Loucy (cell line): ENCODE data around the gene ARHGEF10L.

Source experiments
- H2AFZ ChIP-seq: fragments of 200-600 bp; sonication (generic); 2 replicates; pipeline ENCODE4 v1.6.0; 2016; ENCODE audit warnings: antibody characterized with exemption, mild to moderate bottlenecking, low read length, moderate library complexity
- H3F3A ChIP-seq: fragments of 200-600 bp; 2 replicates; pipeline ENCODE4 v1.6.0; 2016; ENCODE audit warnings: antibody characterized with exemption, low read depth, mild to moderate bottlenecking
- H3K27me3 ChIP-seq: fragments of 200-600 bp; sonication (generic); 2 replicates; pipeline ENCODE4 v1.6.1; 2014; ENCODE audit warnings: low read length, mild to moderate bottlenecking; ENCODE audit not compliant: insufficient read depth, poor library complexity, severe bottlenecking
- H3K36me3 ChIP-seq: fragments of 200-600 bp; sonication (generic); 2 replicates; pipeline ENCODE4 v1.6.1; 2016; ENCODE audit warnings: low read length; ENCODE audit not compliant: insufficient read depth
- H3K4me1 ChIP-seq: fragments of 200-600 bp; sonication (generic); 2 replicates; pipeline ENCODE4 v1.5.1; 2014; ENCODE audit warnings: low read length, mild to moderate bottlenecking; ENCODE audit not compliant: insufficient read depth, poor library complexity, severe bottlenecking
- H3K4me2 ChIP-seq: fragments of 200-600 bp; sonication (generic); 2 replicates; pipeline ENCODE4 v1.6.0; 2014; ENCODE audit warnings: antibody characterized with exemption, low read length, low read depth, mild to moderate bottlenecking; ENCODE audit not compliant: poor library complexity, severe bottlenecking
- H3K4me3 ChIP-seq: fragments of 200-600 bp; sonication (generic); 2 replicates; pipeline ENCODE4 v1.5.1; 2014; ENCODE audit warnings: low read length, mild to moderate bottlenecking, mixed read lengths; ENCODE audit not compliant: poor library complexity, severe bottlenecking
- H3K79me2 ChIP-seq: fragments of 200-600 bp; sonication (generic); 2 replicates; pipeline ENCODE4 v1.6.1; 2014; ENCODE audit warnings: low read length; ENCODE audit not compliant: insufficient read depth
- H3K9ac ChIP-seq: fragments of 200-600 bp; sonication (generic); 2 replicates; pipeline ENCODE4 v1.6.0; 2014; ENCODE audit warnings: mild to moderate bottlenecking, low read depth, low read length, moderate library complexity; ENCODE audit not compliant: poor library complexity, severe bottlenecking
- H3K9me2 ChIP-seq: fragments of 200-600 bp; sonication (generic); replicated peaks from 2 replicates; pipeline ENCODE4 v1.6.1; 2016; ENCODE audit warnings: low read depth, low read length, mixed read lengths
- H3K9me3 ChIP-seq: fragments of 200-600 bp; sonication (generic); 2 replicates; pipeline ENCODE4 v1.6.1; 2014; ENCODE audit warnings: mild to moderate bottlenecking, antibody characterized with exemption, low read length, low read depth; ENCODE audit not compliant: insufficient read depth
- H4K20me1 ChIP-seq: fragments of 200-600 bp; sonication (generic); 2 replicates; pipeline ENCODE4 v1.6.0; 2014; ENCODE audit warnings: antibody characterized with exemption, low read length, mild to moderate bottlenecking; ENCODE audit not compliant: insufficient read depth, poor library complexity, severe bottlenecking
- EZH2phosphoT487 ChIP-seq: fragments of 200-600 bp; IDR thresholded peaks from 2 replicates; pipeline ENCODE4 v1.6.1; 2018; ENCODE audit warnings: antibody characterized with exemption, mild to moderate bottlenecking, moderate library complexity, borderline replicate concordance
- TF ChIP-seq, protein P1 (sequence below): fragments of 200-600 bp; sonication (generic); conservative IDR thresholded peaks from 2 replicates; pipeline ENCODE4 v1.5.1; 2014; ENCODE audit warnings: mild to moderate bottlenecking, antibody characterized with exemption, low read length

Gene ARHGEF10L

DNA sequence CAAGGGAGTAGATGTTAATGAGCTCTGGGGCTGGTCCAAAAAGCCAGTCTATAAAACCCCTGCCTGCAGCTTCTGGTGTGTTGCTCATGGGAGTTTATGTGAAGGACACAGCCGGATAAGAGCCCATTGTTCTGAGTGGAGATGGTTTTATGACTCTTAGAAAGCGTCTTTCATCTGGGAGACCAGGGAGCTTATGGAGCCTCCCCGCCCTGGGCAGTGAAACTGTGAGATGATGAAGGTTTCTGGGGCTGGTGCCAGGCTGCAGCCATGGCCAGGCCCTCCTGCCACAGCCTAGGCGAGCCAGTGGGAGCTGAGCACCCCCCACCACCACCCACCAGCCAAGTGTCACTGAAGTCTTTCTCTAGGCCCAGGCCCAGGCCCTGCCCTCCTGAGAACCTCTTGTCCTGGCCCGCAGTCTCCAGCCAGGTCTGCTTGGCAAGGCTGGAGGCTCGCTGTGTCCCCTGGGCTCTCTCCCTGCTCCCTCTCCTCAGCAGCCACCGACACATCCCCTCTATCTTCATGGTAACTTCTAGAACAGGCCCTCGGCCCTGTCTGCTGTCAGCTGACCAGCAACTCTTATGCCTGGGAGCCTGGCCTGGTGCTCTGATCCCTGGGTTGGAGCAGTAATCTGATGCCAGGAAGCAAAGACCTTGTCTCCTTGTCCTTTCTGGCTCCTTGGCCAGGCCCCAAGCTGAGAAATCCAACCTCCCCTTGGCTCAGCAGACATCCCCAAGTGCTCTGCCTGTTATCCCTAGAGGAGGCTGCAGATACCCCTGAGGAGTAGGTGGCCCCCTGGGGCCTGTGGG lies 7.6 kb upstream of the ARHGEF10L start:
- no peaks in the 10 kb centered on the region for H3K4me1 ChIP-seq
- no peaks in the 10 kb centered on the region for H4K20me1 ChIP-seq
- no peak overlapping the region for H3K4me2 ChIP-seq
- H3K79me2 ChIP-seq, result no peaks in the 10 kb centered on the region
- H3K9ac ChIP-seq, result no peak overlapping the region
- H3K4me3 ChIP-seq, result no peak overlapping the region
- H3K9me2 ChIP-seq, result no peaks in the 10 kb centered on the region
- H3K27me3 ChIP-seq, result no peaks in the 10 kb centered on the region
- no peaks in the 10 kb centered on the region for H3F3A ChIP-seq
- no peaks in the 10 kb centered on the region for H3K36me3 ChIP-seq
- H2AFZ ChIP-seq, result no peak overlapping the region
- TF ChIP-seq, protein P1, sequence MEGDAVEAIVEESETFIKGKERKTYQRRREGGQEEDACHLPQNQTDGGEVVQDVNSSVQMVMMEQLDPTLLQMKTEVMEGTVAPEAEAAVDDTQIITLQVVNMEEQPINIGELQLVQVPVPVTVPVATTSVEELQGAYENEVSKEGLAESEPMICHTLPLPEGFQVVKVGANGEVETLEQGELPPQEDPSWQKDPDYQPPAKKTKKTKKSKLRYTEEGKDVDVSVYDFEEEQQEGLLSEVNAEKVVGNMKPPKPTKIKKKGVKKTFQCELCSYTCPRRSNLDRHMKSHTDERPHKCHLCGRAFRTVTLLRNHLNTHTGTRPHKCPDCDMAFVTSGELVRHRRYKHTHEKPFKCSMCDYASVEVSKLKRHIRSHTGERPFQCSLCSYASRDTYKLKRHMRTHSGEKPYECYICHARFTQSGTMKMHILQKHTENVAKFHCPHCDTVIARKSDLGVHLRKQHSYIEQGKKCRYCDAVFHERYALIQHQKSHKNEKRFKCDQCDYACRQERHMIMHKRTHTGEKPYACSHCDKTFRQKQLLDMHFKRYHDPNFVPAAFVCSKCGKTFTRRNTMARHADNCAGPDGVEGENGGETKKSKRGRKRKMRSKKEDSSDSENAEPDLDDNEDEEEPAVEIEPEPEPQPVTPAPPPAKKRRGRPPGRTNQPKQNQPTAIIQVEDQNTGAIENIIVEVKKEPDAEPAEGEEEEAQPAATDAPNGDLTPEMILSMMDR, result no peak
- no peak for TF ChIP-seq EZH2phosphoT487
- no peaks in the 10 kb centered on the region for H3K9me3 ChIP-seq

DNA sequence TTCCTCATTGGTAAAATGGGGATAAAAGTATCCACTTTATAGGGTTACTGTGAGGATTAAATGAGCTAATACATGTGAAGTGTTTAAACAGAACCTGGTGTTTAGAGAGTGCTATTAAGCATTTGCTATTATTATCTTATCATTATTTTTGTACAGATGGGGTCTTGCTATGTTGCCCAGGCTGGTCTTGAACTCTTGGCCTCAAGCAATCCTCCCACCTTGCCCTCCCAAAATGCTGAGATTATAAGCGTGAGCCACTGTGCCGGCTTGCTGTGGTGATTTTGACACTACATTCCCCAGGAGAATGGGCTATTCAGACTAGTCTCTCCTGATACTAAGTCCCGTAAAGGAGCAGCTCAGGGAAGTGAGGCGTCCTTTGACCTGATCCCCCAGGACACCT lies 6.3 kb upstream of the ARHGEF10L start:
- no peak overlapping the region for H2AFZ ChIP-seq
- H3K9me2 ChIP-seq, result no peaks in the 10 kb centered on the region
- TF ChIP-seq EZH2phosphoT487, result no peak
- no peak overlapping the region for H3K4me2 ChIP-seq
- no peaks in the 10 kb centered on the region for H3F3A ChIP-seq
- no peaks in the 10 kb centered on the region for H3K27me3 ChIP-seq
- no peaks in the 10 kb centered on the region for H3K36me3 ChIP-seq
- no peaks in the 10 kb centered on the region for H4K20me1 ChIP-seq
- no peak overlapping the region for H3K4me3 ChIP-seq
- H3K4me1 ChIP-seq, result no peaks in the 10 kb centered on the region
- no peak overlapping the region for H3K9ac ChIP-seq
- no peaks in the 10 kb centered on the region for H3K79me2 ChIP-seq
- H3K9me3 ChIP-seq, result no peaks in the 10 kb centered on the region

DNA sequence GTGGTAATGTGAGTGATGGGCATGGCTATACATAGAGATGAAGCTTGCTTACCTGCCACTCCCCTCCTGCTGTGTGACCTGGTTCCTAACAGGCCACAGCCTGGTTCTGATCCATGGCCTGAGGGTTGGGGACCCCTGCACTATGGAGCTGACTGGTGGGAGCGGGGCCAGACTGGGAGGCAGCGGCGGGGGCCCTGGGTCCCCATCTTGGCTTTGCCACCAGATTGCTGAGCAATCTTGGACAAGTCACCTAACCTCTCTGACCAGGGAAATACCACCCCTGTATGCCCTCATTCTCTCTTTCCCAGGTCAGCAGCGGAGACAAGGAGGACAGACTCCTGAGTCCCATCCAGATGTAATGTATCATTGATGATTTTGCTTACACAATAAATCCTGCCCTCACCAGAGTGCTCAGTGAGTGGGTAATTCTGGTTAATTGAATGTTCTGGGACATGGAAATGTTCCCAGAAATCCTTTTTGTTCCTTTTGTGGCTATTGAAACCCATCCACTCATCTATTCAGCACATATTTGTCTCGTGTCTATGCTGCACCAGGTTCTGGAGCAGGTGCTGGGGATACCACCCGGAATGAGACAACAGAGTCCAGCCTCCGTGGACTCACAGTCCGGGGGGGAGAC lies 4.1 kb upstream of the ARHGEF10L start:
- H2AFZ ChIP-seq, result no peak overlapping the region
- H3K9me3 ChIP-seq, result no peaks in the 10 kb centered on the region
- H3K9me2 ChIP-seq, result no peaks in the 10 kb centered on the region
- no peak overlapping the region for H3K4me3 ChIP-seq
- no peaks in the 10 kb centered on the region for H3K36me3 ChIP-seq
- H3K79me2 ChIP-seq, result no peaks in the 10 kb centered on the region
- H4K20me1 ChIP-seq, result no peaks in the 10 kb centered on the region
- H3K4me2 ChIP-seq, result no peak overlapping the region
- H3K4me1 ChIP-seq, result no peaks in the 10 kb centered on the region
- no peaks in the 10 kb centered on the region for H3F3A ChIP-seq
- H3K9ac ChIP-seq, result no peak overlapping the region
- TF ChIP-seq, protein P1, result no peak
- no peak for TF ChIP-seq EZH2phosphoT487
- no peaks in the 10 kb centered on the region for H3K27me3 ChIP-seq
